ENCODE measurements around the gene TPD52L1. TPM values are rescaled to one million over a fixed set of nuclear protein-coding genes. Genes with fewer than 3 reads are reported as not detected.
"Not testable (repeated sequence)": the region's sequence is repeated elsewhere in the genome, so short reads cannot be mapped to it uniquely, and the experiment has no call there.

The TPD52L1 gene
- total and polyA plus RNA-seq, 2 of the 4 experiments (the other 2 are of a cell fraction) = 10.2 to 13.5 TPM

DNA sequence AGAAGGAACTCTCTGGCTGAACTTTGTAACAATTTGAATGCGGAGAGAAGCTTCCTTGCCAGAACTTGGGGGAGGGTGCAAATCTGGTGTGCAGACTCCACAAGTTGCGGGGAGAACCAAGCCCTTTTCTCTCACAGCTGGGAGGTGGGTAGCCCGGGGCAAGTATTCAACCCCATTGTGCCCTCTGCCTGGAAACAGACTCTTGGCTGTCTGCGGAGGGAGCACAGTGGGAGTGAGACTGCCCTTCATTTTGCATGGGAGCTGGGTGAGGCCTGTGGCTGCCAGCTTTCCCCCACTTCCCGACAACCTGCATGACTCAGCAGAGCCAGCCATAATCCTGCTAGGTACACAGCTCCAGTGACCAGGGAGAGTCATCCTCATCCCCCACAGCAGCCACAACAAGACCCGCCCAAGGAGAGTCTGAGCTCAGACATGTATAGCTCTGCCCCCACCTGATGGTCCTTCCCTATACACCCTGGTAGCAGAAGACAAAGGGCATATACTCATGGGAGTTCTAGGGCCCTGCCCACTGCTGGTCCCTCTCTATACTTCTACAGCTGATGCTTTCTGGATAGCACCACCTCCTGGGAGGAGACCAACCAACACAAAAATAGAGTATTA lies 29.4 kb upstream of the TPD52L1 start:
- Histone ChIP-seq H2AK5ac (ENCODE audit: low read depth, low read length) (no peak overlapping the region), H2AK9ac (replicated peaks; ENCODE audit: low read depth, low read length, poor library complexity) (no peak overlapping the region), H2AFZ (replicated peaks; ENCODE audit: low read length, poor library complexity) (no peak overlapping the region), H3K4me2 (ENCODE audit: low read depth, low read length) (no peak overlapping the region), H4K5ac (ENCODE audit: low read depth, low read length) (no peak overlapping the region; the same call in 1 of the 2 replicates), H3K9me3 (ENCODE audit: control insufficient read depth, insufficient read depth, low read length) (no peaks in the 10 kb centered on the region), H3K9ac (ENCODE audit: low read depth, low read length) (no peak overlapping the region), H3K18ac (ENCODE audit: low read depth, low read length) (no peak overlapping the region), H3K79me1 (ENCODE audit: low read depth in 1 of 2, low read length in 2 of 2) (no peaks in the 10 kb centered on the region), H3K23ac (ENCODE audit: low read depth, low read length) (no peak overlapping the region), H3K36me3 (ENCODE audit: control insufficient read depth, insufficient read depth, low read length) (no peaks in the 10 kb centered on the region), H3K27ac (ENCODE audit: insufficient read depth, low read length) (no peak overlapping the region), H3K9me1 (ENCODE audit: insufficient read depth, low read length) (no peaks in the 10 kb centered on the region; the same call in 1 of the 2 replicates), H3K4ac (ENCODE audit: low read depth, low read length) (no peak overlapping the region), H4K8ac (ENCODE audit: low read depth in 2 of 2, low read length in 2 of 2) (no peak overlapping the region), H3K4me3 (ENCODE audit: insufficient read depth, low read depth, low read length) (no peak overlapping the region), H3K27me3 (ENCODE audit: control insufficient read depth, insufficient read depth, low read length) (no peaks in the 10 kb centered on the region), H4K91ac (ENCODE audit: insufficient read depth, low read depth, low read length) (no peak overlapping the region), H2BK120ac (ENCODE audit: low read depth, low read length) (no peak overlapping the region), H2BK15ac (ENCODE audit: low read depth, low read length) (no peak overlapping the region), H3K14ac (replicated peaks; ENCODE audit: low read depth, low read length) (no peak overlapping the region), H2BK5ac (ENCODE audit: low read depth, low read length, poor library complexity, severe bottlenecking) (no peak overlapping the region), H3K56ac (ENCODE audit: extremely low read depth, insufficient read depth, low read length) (no peak overlapping the region), H3K4me1 (ENCODE audit: control insufficient read depth, insufficient read depth, low read length) (peaks cover 1% of the 10 kb centered on the region; the same call in 1 of the 2 replicates), H2BK20ac (ENCODE audit: low read depth, low read length) (no peak overlapping the region), H4K20me1 (ENCODE audit: insufficient read depth, low read length) (no peaks in the 10 kb centered on the region)
- TF ChIP-seq, protein P1, sequence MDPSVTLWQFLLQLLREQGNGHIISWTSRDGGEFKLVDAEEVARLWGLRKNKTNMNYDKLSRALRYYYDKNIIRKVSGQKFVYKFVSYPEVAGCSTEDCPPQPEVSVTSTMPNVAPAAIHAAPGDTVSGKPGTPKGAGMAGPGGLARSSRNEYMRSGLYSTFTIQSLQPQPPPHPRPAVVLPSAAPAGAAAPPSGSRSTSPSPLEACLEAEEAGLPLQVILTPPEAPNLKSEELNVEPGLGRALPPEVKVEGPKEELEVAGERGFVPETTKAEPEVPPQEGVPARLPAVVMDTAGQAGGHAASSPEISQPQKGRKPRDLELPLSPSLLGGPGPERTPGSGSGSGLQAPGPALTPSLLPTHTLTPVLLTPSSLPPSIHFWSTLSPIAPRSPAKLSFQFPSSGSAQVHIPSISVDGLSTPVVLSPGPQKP (IDR thresholded peaks at IDR 0.05; ENCODE audit: borderline replicate concordance, low read depth, low read length) = no peak
- TF ChIP-seq RFX5 (IDR thresholded peaks at IDR 0.05; ENCODE audit: low read depth, low read length) (no peak), MAFK (IDR thresholded peaks at IDR 0.05; ENCODE audit: low read depth, low read length) (no peak), FOS (IDR thresholded peaks at IDR 0.05; ENCODE audit: low read depth, low read length) (no peak)
- WGBS, 2 experiments (ENCODE audit: extremely low coverage in 2 of 2, insufficient read length in 1 of 2) = 92% methylated on average over 2 of the region's 6 CpGs; no CpG with 5 or more reads in 1 of the 2 experiments
- in situ Hi-C loops (cut with MboI; ENCODE audit: low sequenced_read_pairs) = loop anchor here (25.0 kb wide), 1 partner anchor 162 kb away; the partner anchor contains the start of gene RNF217
- no TSS peak for BruUV-seq (replicated peaks)
- intact Hi-C loops (cut with micrococcal nuclease) = no loop called here
- DNase-seq (no peak), ATAC-seq (ENCODE audit: low read depth) (no peak)
- dilution Hi-C loops (cut with HindIII; ENCODE audit: low sequenced_read_pairs, unreplicated experiment) = no loop called here
- CTCF ChIA-PET = interaction anchor here (0.9 to 1.6 kb wide), 3 partner anchors 10 to 253 kb away, joined by 3 to 5 read pairs (median 3); partner anchors contain the start of gene TPD52L1
- POLR2A ChIA-PET (ENCODE audit: unreplicated experiment) = no interaction called here

DNA sequence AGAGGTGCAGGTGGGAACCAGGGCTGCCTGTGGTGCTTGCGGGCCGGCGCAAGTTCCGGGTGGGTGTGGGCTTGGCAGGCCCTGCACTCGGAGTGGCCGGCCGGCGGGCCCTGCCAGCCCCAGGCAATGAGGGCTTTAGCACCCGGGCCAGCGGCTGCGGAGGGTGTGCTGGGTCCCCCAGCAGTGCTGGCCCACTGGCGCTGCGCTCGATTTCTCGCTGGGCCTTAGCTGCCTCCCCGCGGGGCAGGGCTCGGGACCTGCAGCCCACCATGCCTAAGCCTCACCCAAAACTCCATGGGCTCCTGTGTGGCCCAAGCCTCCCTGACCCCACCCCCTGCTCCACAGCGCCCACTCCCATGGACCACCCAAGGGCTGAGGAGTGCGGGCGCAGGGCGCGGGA lies 27.7 kb upstream of the TPD52L1 start:
- H3K14ac ChIP-seq (replicated peaks; ENCODE audit: low read depth, low read length); H3K27me3 ChIP-seq (ENCODE audit: control insufficient read depth, insufficient read depth, low read length); H2BK5ac ChIP-seq (ENCODE audit: low read depth, low read length, poor library complexity, severe bottlenecking); H2BK20ac ChIP-seq (ENCODE audit: low read depth, low read length); H3K9me1 ChIP-seq (ENCODE audit: insufficient read depth, low read length); DNase-seq; H2AK5ac ChIP-seq (ENCODE audit: low read depth, low read length); H2AFZ ChIP-seq (replicated peaks; ENCODE audit: low read length, poor library complexity); H3K27ac ChIP-seq (ENCODE audit: insufficient read depth, low read length); H4K20me1 ChIP-seq (ENCODE audit: insufficient read depth, low read length); H3K36me3 ChIP-seq (ENCODE audit: control insufficient read depth, insufficient read depth, low read length); POLR2A ChIA-PET (ENCODE audit: unreplicated experiment); in situ Hi-C loops (cut with MboI; ENCODE audit: low sequenced_read_pairs); H3K4me1 ChIP-seq (ENCODE audit: control insufficient read depth, insufficient read depth, low read length); ATAC-seq (ENCODE audit: low read depth); H3K18ac ChIP-seq (ENCODE audit: low read depth, low read length); H2AK9ac ChIP-seq (replicated peaks; ENCODE audit: low read depth, low read length, poor library complexity); H3K56ac ChIP-seq (ENCODE audit: extremely low read depth, insufficient read depth, low read length); H4K8ac ChIP-seq (ENCODE audit: low read depth in 2 of 2, low read length in 2 of 2); H3K9ac ChIP-seq (ENCODE audit: low read depth, low read length); H3K23ac ChIP-seq (ENCODE audit: low read depth, low read length); H3K4ac ChIP-seq (ENCODE audit: low read depth, low read length); H3K4me3 ChIP-seq (ENCODE audit: insufficient read depth, low read depth, low read length); H3K79me1 ChIP-seq (ENCODE audit: low read depth in 1 of 2, low read length in 2 of 2); dilution Hi-C loops (cut with HindIII; ENCODE audit: low sequenced_read_pairs, unreplicated experiment); intact Hi-C loops (cut with micrococcal nuclease); BruUV-seq (replicated peaks); H2BK15ac ChIP-seq (ENCODE audit: low read depth, low read length); H4K5ac ChIP-seq (ENCODE audit: low read depth, low read length); H2BK120ac ChIP-seq (ENCODE audit: low read depth, low read length); CTCF ChIA-PET; H3K9me3 ChIP-seq (ENCODE audit: control insufficient read depth, insufficient read depth, low read length); H4K91ac ChIP-seq (ENCODE audit: insufficient read depth, low read depth, low read length); H3K4me2 ChIP-seq (ENCODE audit: low read depth, low read length): not testable (repeated sequence)
- no CpG with 5 or more reads among the region's 23 CpGs for WGBS, 2 experiments (ENCODE audit: extremely low coverage in 2 of 2, insufficient read length in 1 of 2)

Data from IMR-90 (cell line).